HG03103 (cell line): ENCODE results near the gene CFAP157.
"Not testable (repeated sequence)": the region's sequence is repeated elsewhere in the genome, so short reads cannot be mapped to it uniquely, and the experiment has no call there.

Source experiments
- ATAC-seq: cut with Tn5 transposase; IDR thresholded peaks from one replicate; pipeline ENCODE4 v1.9.1; 2021; ENCODE audit warnings: low read depth; ENCODE audit not compliant: unreplicated experiment

The CFAP157 gene

GRCh38 chr9:127756776-127757175 is 50.0 kb downstream of the CFAP157 start:
- ATAC-seq, result not testable (repeated sequence)

DNA sequence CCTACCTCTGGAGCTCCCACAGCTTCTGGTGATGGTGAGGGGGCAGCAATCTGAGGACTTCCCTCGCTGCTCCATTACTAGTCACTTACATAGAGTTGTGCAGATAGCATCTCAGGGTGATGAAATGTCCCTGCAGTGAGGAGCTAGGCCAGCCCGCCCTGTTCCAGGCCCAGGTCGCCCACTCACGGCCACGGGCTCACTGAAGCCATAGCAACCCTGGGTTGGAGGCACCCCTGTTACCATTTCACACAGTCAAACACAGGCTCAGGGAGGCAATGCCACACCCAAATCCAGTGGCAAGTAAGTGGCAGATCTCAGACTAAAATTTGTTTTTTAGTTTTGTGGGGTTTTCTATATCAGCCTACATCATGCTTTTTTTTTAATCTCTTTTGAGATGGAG is 52.1 kb downstream of the CFAP157 start:
- no peak for ATAC-seq

DNA sequence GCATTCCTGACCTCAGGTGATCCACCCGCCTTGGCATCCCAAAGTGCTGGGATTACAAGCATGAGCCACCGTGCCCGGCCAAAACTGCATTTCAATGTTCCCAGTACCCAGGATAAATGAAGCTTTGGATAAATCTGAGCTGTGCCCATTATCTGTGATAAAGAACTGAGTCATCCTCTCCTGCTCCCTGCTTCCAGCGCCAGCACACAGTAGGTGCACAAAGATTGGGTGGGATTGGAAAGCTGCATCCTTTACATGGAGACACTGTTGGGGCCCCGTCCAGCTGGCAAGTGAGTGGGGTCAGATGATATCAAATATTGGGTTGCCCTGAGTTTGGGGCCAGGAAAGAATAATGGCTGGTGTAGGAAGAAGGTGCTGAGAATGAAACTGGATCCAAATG is 54.3 kb downstream of the CFAP157 start:
- ATAC-seq, result no peak

DNA sequence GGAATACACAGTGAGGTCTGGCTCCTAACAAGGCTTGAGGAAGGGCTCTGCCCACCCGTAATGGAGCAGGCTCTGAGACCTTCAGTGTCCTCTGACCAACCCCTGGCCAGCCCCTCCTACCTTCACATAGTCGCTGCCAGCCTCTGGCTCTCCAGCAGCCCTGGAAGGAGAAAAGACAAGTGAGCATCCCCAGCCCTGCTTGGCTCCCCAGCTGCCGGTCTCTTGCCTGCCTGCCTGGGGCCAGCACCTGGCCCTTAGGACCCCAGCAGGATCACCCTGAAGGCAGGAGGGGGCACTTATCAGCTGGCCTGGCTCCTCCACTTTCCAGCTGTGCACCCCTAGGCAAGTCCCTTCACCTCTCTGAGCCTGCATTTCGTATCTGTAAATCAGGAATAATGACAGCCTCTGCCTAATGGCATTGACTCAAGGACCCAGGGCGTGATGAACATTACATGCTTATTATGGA is 54.7 kb downstream of the CFAP157 start:
- no peak for ATAC-seq

DNA sequence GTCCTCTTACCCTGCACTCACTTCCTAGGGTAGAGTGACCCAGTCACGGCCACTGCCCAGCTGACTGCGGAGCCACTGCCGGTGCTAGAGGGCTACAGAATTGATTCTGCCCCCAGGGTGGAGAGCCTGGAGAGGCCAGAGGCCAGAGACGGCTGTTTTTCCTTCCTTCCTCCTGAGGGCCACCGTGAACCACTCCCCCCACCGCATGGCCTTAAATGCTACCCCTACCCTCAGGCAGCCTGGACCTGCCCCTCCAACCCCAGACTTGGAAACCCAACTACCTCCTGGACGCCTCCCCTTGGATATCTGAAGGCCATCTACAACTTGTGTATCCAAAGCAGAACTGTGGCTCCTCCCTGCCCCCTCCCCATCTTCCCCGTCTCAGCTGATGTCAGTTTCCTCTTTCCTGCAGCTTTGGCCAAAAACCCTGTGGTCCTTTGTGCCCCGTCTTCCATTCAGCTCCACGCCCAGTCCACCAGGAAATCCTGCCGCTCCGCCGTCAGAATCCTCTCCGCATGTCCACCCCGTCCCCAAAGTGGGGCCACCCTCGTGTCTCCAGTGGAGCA is 55.4 kb downstream of the CFAP157 start:
- ATAC-seq, result no peak

DNA sequence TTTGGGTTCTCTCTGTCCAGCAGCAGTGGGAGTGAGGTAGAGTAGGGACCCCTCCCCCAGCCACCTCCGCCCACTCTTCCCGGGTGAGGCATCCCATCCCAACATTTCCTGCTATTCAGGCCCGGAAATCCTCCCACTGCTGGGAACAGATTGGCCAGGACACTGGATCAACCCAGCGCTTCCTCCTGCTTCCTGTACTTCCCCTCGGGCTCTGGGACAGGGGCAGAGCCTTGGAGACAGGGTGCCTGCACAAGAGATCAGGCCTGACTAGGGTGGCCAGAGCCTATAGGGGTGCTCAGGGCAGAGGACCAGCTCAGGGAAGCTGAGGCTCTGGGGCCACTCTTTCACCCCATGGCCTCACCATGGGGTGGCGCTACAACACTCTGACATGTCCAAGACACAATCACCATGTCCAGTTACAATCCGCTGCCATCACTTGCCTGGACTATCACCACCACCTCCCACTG is 57.2 kb downstream of the CFAP157 start:
- ATAC-seq, result no peak

DNA sequence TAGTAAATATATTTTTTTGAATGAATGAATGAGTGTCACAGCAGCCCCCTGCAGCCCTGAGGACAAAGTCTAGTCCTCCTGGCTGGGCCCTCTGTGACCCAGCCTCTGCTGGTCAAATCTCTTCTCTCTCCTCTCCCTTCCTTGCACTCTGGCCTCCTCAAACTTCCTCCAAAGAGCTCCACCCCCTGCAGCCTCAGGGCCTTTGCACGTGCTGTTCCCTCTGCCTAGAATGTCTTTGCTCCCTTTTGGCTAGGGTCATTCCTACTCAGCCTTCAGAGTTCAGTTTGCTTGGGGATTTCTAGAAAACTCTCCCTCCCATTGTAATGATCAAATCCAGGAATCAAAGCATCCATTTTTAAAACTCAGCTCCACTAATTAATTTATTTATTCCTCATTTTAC is 58.6 kb downstream of the CFAP157 start:
- no peak for ATAC-seq
